Inflammatory macrophage treated with lipopolysaccharide for 1 hour (primary cell): Measurements from ENCODE around the gene HRAS.

Experiments used
- DNase-seq, 2 donors: peaks; one replicate each; pipeline ENCODE4 v3.0.0-alpha.2; 2020 to 2022

HRAS gene

GRCh38 chr11:506995-507726, 28.2 kb downstream of the HRAS start, which contains the start of gene RNH1:
Gene RNH1 (minus strand): TSS chr11:507242. CDS start chr11:502162, 5,080 bp downstream.
- peak; percentile 94 to 99 for DNase-seq

DNA sequence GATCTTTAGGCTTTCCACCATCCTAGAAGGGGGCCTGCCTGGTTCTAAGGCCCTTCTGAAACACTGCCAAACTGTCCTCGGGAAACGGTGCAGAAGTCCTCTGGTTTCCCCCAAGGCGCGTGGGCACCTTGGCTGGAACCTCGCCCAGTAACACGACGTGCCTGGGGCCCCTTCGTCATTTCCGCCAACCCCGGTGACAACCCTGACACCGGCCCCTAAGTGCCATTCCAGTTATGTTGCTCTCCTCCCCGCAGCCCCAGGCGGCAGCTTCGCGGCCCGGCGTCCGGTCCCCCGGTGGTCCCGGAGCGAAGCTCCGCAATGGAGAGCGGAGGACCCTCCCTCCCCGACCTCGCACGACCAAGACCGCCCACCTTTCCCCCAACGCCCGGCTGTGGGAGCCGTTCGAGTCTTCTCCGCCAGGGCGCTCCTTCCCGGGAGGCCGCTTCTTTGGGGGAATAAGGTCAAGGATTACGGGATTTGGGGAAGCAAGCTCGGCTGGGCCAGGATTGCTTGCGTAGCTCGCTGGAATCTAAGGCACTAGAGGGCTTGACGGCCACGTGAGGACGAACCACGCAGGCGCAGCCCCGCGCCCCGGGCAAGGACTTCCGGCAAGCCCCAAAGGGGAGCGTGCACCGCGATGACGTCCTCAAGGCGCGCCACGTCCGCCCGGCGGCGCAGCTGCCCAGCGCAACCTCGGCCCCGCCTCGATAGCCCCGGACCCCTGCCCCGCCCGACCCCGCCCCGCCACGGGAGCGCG, 29.0 kb downstream of the HRAS start:
- DNase-seq: peak; percentile 94 to 98

DNA sequence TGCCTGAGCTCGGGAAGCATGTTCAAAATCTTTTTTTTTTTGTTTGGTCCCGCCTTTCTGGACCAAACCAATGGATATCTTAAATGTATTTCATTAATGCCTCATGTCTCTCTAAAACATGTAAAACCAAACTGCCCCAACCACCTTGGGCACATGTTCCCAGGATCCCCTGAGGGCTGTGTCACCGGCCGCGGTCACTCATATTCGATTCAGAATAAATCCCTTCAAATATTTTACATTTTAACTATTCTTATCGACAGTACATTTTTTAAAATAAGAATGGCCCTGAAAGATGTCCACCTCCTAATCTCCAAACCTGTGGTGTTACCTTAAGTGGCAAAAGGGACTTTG, 30.4 kb downstream of the HRAS start:
- DNase-seq: no peak

- DNase-seq: peak; percentile 40 to 49
Observed at GRCh38 chr11:504053-504993, 31.1 kb downstream of the HRAS start.

- DNase-seq: peak; percentile 89 to 90
Observed at GRCh38 chr11:503179-503981, 32.0 kb downstream of the HRAS start.

DNA sequence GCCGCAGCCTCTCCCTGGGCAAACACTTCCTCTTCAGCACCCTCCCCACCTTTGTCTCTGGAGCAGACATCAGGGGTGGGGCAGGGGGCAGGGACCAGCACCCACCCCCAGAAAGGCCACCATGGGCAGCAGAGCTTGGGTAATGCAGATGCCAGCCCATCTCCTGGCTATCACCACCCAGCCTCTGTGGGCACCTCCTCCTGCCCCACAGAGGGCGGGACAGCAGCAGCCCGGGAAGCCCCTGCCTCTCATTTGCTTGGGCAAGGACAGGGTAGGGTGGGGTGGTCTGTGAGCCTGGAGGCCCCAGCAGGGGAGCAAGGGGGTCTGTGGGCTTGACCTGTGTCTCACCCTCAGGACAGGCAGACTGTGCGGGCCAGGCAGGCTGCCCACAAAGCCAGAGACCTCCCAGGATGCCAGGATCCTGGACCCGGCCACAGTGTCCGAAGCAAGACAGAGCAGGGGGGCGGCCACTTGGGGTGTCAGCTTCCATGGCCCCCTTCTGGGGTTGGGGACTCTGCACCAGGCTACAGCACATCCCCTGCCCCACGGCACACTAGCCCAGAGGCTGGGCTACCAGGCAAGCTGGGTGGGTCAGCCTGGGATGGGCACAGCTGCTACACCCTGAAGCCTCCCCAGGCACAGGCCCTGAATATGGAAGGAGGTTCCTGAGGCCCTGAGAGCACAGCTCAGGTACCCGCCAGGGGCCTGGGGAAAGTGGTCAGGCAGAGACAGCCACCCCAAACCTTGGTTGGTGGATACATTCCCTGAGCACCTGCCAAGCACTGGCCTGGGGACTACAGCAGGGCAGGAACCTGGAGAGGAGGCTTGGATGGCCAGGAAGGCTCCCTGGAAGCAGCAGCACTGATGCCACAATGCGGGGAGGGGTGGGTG, 32.8 kb downstream of the HRAS start:
- no peak for DNase-seq

- no peak for DNase-seq
Observed at GRCh38 chr11:501683-502287, 33.6 kb downstream of the HRAS start.

GRCh38 chr11:501001-501682, 34.2 kb downstream of the HRAS start:
- no peak for DNase-seq

DNA sequence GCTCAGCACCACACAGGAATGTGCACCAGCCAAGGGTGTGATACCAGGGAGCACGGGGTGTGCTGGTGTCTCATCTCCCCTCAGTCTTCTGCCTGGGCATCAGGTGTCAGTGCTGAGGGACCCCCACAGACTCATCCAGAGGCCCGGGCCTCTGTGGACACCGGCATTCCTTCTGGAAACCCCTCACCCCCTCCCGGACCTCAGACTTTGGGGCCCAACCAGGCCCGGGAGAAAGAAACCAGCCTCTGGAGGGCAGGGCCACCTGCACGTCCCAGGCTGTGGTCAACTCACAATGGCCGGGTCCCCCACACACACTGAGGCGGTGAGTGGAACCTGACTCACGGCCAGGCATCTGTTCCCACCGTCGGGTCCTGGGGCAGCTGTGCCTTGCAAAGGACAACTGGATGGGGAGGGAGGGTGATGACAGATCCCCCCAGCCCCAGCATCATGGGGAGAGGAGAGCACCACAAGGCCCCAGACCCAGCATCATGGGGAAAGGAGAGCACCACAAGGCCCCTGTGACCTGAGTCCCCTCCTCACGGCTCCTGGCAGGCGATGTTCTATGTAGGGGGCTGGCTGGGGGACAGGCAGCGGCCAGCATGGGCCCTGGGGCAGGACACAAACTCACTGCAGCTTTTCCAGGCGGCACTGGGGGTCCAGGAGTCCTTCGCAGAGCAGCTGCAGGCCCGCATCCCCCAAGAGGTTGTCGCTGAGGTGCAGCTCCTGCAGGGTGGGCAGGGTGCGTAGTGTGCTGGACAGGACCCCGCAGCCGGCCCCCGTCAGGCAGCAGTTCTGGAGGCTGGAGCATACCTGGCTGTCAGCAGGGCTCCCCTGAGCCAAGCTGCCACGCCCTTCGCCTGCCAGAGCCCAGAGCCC, 35.9 kb downstream of the HRAS start:
- DNase-seq: no peak

GRCh38 chr11:498297-499181, 36.8 kb downstream of the HRAS start:
- DNase-seq: no peak

GRCh38 chr11:497565-498296, 37.6 kb downstream of the HRAS start:
- DNase-seq: no peak

DNA sequence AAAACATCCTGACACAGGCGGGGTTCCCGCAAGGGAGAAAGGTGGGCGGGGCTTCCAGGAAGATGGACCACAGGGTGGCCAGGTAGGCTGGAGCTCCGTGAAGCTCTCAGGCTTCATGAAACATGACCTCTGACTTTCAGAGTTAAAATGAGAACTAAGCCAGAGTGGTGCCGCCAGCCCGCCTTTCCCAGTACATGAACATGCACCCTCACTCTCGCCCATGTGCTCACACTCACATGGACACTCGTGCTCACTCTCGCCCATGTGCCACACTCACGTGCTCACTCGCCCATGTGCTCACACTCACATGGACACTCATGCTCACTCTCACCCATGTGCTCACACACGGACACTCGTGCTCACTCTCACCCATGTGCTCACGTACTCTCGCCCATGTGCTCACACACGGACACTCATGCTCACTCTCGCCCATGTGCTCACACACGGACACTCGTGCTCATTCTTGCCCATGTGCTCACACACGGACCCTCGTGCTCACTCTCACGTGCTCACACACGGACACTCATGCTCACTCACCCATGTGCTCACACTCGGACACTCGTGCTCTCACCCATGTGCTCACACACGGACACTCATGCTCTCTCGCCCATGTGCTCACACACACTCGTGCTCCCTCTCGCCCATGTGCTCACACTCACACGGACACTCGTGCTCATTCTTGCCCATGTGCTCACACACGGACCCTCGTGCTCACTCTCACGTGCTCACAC, 38.4 kb downstream of the HRAS start:
- DNase-seq: no peak

DNA sequence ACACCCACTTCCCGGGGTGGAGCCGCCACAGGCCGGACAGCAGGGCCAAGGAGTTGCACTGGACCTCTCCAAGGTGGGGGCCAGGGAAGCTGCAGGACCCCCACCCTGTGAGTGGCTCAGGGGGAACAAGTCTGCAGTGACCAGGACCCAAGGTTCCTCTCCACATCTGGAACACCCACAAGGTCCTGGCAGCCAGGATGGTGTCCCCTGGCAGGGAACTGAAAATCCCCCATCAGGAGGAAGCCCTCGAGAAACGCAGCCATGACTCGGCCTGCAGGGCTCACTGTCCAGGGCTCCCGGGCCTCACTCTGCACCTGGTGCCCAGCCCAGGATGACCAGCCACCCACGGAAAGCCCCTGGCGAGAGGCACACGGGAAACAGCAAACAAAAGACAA, 39.8 kb downstream of the HRAS start:
- no peak for DNase-seq

- no peak for DNase-seq
Observed at GRCh38 chr11:494761-495536, 40.4 kb downstream of the HRAS start.

DNA sequence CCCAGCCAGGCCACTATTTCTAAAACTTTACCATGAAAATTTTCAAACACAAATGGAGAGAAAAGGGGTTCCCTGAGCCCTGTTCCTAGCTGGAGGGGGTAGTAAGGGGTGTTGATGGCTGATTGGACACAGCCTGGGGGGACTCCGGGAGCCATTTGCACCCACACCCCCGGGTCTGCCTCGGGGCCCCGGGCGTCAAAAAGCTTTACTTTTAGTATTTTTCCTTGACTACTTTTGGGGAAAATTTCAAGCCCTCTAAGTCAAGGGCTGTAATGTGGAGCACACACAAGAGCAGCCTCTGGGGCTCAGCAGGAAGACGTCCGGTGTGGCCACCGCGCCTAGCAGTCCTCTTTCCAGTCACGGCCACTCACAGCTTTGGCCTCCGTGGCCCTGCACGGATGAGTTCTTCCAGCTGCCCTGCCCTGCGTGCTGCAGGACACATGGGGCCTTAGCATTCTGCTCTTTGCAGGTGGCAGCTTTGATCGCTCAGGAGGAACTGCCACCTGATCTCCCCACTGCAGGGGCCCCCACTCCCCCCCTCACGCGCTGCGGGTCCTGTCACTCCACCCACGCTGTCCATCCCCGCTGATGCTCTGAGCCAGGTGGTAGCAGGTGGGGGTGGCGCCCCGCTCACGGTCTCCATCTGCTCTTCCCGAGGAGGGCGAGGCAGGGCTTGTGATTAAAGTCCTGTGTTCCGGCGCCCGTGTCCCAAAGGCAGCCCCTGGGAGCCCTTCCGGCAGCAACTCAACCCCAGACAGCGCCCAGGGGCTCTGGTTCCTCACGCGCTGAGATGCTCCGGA, 42.7 kb downstream of the HRAS start:
- DNase-seq: no peak
